Loucy (cell line): Measurements from ENCODE around the gene SCN4A.

Experiments
- CTCF ChIP-seq: fragments of 200-600 bp; sonication (generic); conservative IDR thresholded peaks from 2 replicates; pipeline ENCODE4 v1.5.1; 2014; ENCODE audit warnings: mild to moderate bottlenecking, antibody characterized with exemption, low read length
- EZH2phosphoT487 ChIP-seq: fragments of 200-600 bp; IDR thresholded peaks from 2 replicates; pipeline ENCODE4 v1.6.1; 2018; ENCODE audit warnings: antibody characterized with exemption, mild to moderate bottlenecking, moderate library complexity, borderline replicate concordance

- TF ChIP-seq CTCF (peak; percentile 96), EZH2phosphoT487 (no peak)
Measured at GRCh38 chr17:63919311-63919723, 53.4 kb downstream of the SCN4A start.
